Mesothelial cell of epicardium (in vitro differentiated cells): ENCODE results near the gene C1orf50. TPM values are rescaled to one million over a fixed set of nuclear protein-coding genes. Genes with fewer than 3 reads are reported as not detected.
"Not testable (repeated sequence)": the region's sequence is repeated elsewhere in the genome, so short reads cannot be mapped to it uniquely, and the experiment has no call there.

Source experiments
- DNase-seq, 2 experiments: peaks; one replicate each; pipeline ENCODE4 v3.0.0; 2021; ENCODE audit warnings: low spot score in 2 of 2; ENCODE audit not compliant: unreplicated experiment in 2 of 2
- H3K27ac Mint-ChIP-seq: 2 replicates; pipeline ENCODE4 v1.8.0; 2021; ENCODE audit warnings: mixed read lengths
- H3K27me3 Mint-ChIP-seq: 2 replicates; pipeline ENCODE4 v1.8.0; 2021; ENCODE audit warnings: low read depth, mixed read lengths
- H3K36me3 Mint-ChIP-seq: 2 replicates; pipeline ENCODE4 v1.8.0; 2021; ENCODE audit warnings: mixed read lengths
- H3K4me1 Mint-ChIP-seq: 2 replicates; pipeline ENCODE4 v1.8.0; 2021; ENCODE audit warnings: mixed read lengths
- H3K4me3 Mint-ChIP-seq: 2 replicates; pipeline ENCODE4 v1.8.0; 2021; ENCODE audit warnings: mild to moderate bottlenecking, moderate library complexity, mixed read lengths
- H3K9me3 Mint-ChIP-seq: 2 replicates; pipeline ENCODE4 v1.8.0; 2021; ENCODE audit warnings: mixed read lengths
- CTCF ChIP-seq: fragments of 200-600 bp; sonication (generic); IDR thresholded peaks from one replicate; pipeline ENCODE4 v1.5.0; 2021; ENCODE audit warnings: antibody characterized with exemption; ENCODE audit not compliant: unreplicated experiment
- total RNA-seq: library from RNA; stranded (reverse); gene quantifications from 3 replicates; pipeline ENCODE4 v1.2.1, GENCODE V29; 2021

The C1orf50 gene
- total RNA-seq, 1 donor from 2014 or later = 10.4 TPM

- H3K27me3 Mint-ChIP-seq = no peaks in the 10 kb centered on the region
- peaks cover 2% of the 10 kb centered on the region for H3K4me1 Mint-ChIP-seq
- H3K9me3 Mint-ChIP-seq = peaks cover 6% of the 10 kb centered on the region
- H3K27ac Mint-ChIP-seq = no peak overlapping the region
- H3K36me3 Mint-ChIP-seq = peaks cover 26% of the 10 kb centered on the region
- H3K4me3 Mint-ChIP-seq = no peak overlapping the region
- DNase-seq = no peak
- no peak for TF ChIP-seq CTCF
These were observed 40.1 kb downstream of the C1orf50 start for GRCh38 chr1:42807056-42807668.

- not testable (repeated sequence) for H3K27ac Mint-ChIP-seq, H3K4me3 Mint-ChIP-seq, DNase-seq, H3K36me3 Mint-ChIP-seq, H3K27me3 Mint-ChIP-seq, H3K9me3 Mint-ChIP-seq
- peaks cover 15% of the 10 kb centered on the region for H3K4me1 Mint-ChIP-seq
These were observed 47.8 kb downstream of the C1orf50 start for GRCh38 chr1:42814815-42815214.

GRCh38 chr1:42815941-42816584 lies 49.0 kb downstream of the C1orf50 start:
- Mint-ChIP-seq H3K27ac (peak overlapping the region; percentile 92), H3K36me3 (peaks cover 8% of the 10 kb centered on the region), H3K4me1 (peaks cover 22% of the 10 kb centered on the region), H3K4me3 (peak overlapping the region; percentile 73), H3K27me3 (no peaks in the 10 kb centered on the region), H3K9me3 (no peaks in the 10 kb centered on the region)
- TF ChIP-seq CTCF = no peak
- no peak for DNase-seq

GRCh38 chr1:42816585-42817439 lies 49.8 kb downstream of the C1orf50 start, which contains the start of the genes ERMAP and SVBP:
Gene ERMAP (plus strand): TSS chr1:42817122. CDS start chr1:42830449, 13,327 bp downstream.
Gene SVBP (minus strand): TSS chr1:42817397. CDS start chr1:42816544, 853 bp downstream.
- DNase-seq = peak; percentile 96 to 97
- peaks cover 20% of the 10 kb centered on the region for H3K4me1 Mint-ChIP-seq
- TF ChIP-seq CTCF = no peak
- H3K27me3 Mint-ChIP-seq = no peaks in the 10 kb centered on the region
- peak within 1 kb of the TSS; percentile 92 for H3K27ac Mint-ChIP-seq
- peak within 1 kb of the TSS; percentile 73 for H3K4me3 Mint-ChIP-seq
- no peaks in the 10 kb centered on the region for H3K9me3 Mint-ChIP-seq
- peaks cover 4% of the 10 kb centered on the region for H3K36me3 Mint-ChIP-seq

- no peak for DNase-seq
- Mint-ChIP-seq H3K4me1 (peaks cover 22% of the 10 kb centered on the region), H3K36me3 (peaks cover 4% of the 10 kb centered on the region), H3K4me3 (peak overlapping the region; percentile 65), H3K9me3 (no peaks in the 10 kb centered on the region), H3K27me3 (no peaks in the 10 kb centered on the region), H3K27ac (peak overlapping the region; percentile 15)
- TF ChIP-seq CTCF = no peak
These were observed 50.4 kb downstream of the C1orf50 start for GRCh38 chr1:42817440-42817767.

GRCh38 chr1:42817976-42818375 lies 50.9 kb downstream of the C1orf50 start:
- Mint-ChIP-seq H3K4me1 (peaks cover 26% of the 10 kb centered on the region), H3K9me3 (peaks cover 5% of the 10 kb centered on the region), H3K27ac (no peak overlapping the region), H3K4me3 (peak overlapping the region; percentile 65), H3K36me3 (peaks cover 4% of the 10 kb centered on the region), H3K27me3 (no peaks in the 10 kb centered on the region)
- no peak for DNase-seq
- TF ChIP-seq CTCF = no peak
